GM06990 (cell line): Measurements from ENCODE around the gene NUDT4B.
"Not testable (repeated sequence)": the region's sequence is repeated elsewhere in the genome, so short reads cannot be mapped to it uniquely, and the experiment has no call there.

Experiments
- DNase-seq: peaks from one replicate; pipeline ENCODE4 v3.0.0-alpha.2; 2011; ENCODE audit not compliant: insufficient read length; ENCODE audit errors: extremely low read depth
- H3K27me3 ChIP-seq: replicated peaks from 2 replicates; pipeline ENCODE4 v1.6.0; 2011; ENCODE audit warnings: low read length; ENCODE audit not compliant: control insufficient read depth, insufficient read depth
- H3K36me3 ChIP-seq: 2 replicates; pipeline ENCODE4 v1.5.1; 2011; ENCODE audit warnings: low read length; ENCODE audit not compliant: control insufficient read depth, insufficient read depth
- H3K4me3 ChIP-seq: replicated peaks from 2 replicates; pipeline ENCODE4 v1.5.1; 2011; ENCODE audit warnings: low read depth, mild to moderate bottlenecking, control low read depth, low read length

NUDT4B gene

GRCh38 chr1:148724872-148725271, 23.7 kb upstream of the NUDT4B start:
- H3K27me3 ChIP-seq, H3K36me3 ChIP-seq, DNase-seq, H3K4me3 ChIP-seq: not testable (repeated sequence)

GRCh38 chr1:148727862-148728261, 20.7 kb upstream of the NUDT4B start:
- H3K27me3 ChIP-seq, H3K4me3 ChIP-seq, H3K36me3 ChIP-seq, DNase-seq: not testable (repeated sequence)

DNA sequence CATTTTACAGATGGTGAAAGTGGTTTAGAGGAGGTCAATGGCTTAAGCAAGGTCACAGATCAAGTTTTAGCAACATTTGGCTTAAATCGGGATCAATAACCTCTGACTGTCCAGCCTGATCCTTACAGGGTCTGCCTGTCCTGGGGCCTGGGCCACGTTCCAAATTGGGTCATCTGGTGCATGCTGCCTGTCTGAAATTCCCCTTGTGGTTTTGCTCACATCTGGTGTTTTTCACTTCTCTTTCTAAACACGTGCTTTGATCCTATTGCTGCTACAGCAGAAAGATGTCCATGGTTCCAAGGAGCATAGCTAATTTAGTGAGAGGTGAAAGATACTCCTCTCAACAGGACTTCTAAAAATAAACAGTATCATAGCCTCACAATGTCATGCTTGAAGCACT, 19.4 kb upstream of the NUDT4B start:
- not testable (repeated sequence) for H3K27me3 ChIP-seq, H3K4me3 ChIP-seq, DNase-seq, H3K36me3 ChIP-seq

- not testable (repeated sequence) for H3K36me3 ChIP-seq, H3K27me3 ChIP-seq, DNase-seq, H3K4me3 ChIP-seq
These were observed 19.0 kb upstream of the NUDT4B start for GRCh38 chr1:148729541-148729940.

DNA sequence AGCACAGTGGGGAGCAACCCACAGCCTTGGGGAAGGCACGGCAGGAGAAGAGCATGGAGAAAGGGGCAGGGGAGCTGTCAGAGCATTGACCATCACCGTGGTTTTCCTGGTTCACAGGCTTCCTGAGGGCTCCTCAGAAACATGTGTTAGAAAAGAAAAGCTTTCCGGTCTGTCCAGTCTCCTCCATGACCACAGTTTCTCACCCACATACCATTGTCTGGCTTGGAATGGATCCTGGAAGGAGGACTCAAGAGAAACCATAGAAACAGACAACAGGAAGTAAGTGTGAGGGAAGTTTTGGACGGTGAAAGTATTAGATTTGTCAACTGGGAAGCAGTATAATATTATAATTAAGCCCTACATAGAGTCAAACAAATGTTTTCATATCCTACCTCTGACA, 16.3 kb upstream of the NUDT4B start:
- DNase-seq, H3K27me3 ChIP-seq, H3K4me3 ChIP-seq, H3K36me3 ChIP-seq: not testable (repeated sequence)

- H3K36me3 ChIP-seq, H3K27me3 ChIP-seq, DNase-seq, H3K4me3 ChIP-seq: not testable (repeated sequence)
These were observed 14.8 kb upstream of the NUDT4B start for GRCh38 chr1:148733585-148734310.

DNA sequence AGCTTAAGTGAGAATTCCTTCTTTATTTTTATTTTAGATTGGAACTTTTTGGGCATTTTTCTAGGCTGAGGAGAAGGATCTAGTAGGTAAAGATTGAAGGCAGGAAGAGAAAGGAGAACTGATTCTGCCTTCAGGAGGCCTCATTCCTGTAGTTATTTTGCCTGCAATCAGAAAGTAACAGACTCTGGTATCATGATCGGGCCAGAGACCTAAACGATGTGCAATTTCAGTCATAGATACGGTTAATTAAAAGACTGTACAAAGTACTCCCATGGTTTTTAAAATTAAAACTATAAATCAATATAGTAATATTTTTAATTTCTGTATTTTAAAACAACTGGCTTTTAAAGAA, 14.3 kb upstream of the NUDT4B start:
- not testable (repeated sequence) for DNase-seq, H3K27me3 ChIP-seq, H3K4me3 ChIP-seq, H3K36me3 ChIP-seq

GRCh38 chr1:148735538-148735937, 13.0 kb upstream of the NUDT4B start:
- not testable (repeated sequence) for H3K4me3 ChIP-seq, H3K36me3 ChIP-seq, H3K27me3 ChIP-seq, DNase-seq

GRCh38 chr1:148738667-148739066, 9.9 kb upstream of the NUDT4B start:
- H3K36me3 ChIP-seq, H3K27me3 ChIP-seq, DNase-seq, H3K4me3 ChIP-seq: not testable (repeated sequence)

DNA sequence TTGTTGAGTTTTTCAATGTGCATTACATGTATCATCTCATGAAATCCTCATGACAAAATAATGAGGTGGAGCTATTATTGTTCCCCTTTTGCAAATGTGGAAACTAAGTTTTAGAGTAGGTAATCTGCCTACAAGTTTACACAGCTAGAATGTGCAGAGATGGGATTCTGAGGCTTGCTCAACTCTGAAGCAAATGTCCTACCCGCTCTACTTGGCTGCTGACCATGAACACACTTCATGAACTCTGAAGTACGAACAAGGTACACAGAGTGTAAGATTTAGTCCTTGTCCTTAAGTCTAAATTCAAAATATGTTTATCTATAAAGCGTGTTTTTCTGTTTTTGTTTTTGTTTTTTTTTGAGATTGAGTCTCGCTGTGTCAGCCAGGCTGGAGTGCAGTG, 5.4 kb upstream of the NUDT4B start:
- DNase-seq, H3K36me3 ChIP-seq, H3K27me3 ChIP-seq, H3K4me3 ChIP-seq: not testable (repeated sequence)

- not testable (repeated sequence) for H3K36me3 ChIP-seq, H3K4me3 ChIP-seq, H3K27me3 ChIP-seq, DNase-seq
These were observed 4.6 kb upstream of the NUDT4B start for GRCh38 chr1:148743726-148744720.

DNA sequence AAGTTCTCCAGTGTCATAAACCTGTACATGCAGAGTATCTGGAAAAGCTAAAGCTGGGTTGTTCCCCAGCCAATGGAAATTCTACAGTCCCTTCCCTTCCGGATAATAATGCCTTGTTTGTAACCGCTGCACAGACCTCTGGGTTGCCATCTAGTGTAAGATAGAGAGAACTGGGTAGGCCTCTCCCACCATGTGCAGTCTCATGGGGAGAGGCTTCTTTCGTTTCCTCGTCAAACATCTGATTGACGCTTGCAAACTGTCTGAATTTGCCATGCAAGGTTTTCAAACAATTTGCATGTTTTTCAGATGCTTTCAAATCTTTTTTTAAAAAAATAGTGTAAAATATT, 734 bp downstream of the NUDT4B start:
- H3K36me3 ChIP-seq, H3K27me3 ChIP-seq, H3K4me3 ChIP-seq, DNase-seq: not testable (repeated sequence)

DNA sequence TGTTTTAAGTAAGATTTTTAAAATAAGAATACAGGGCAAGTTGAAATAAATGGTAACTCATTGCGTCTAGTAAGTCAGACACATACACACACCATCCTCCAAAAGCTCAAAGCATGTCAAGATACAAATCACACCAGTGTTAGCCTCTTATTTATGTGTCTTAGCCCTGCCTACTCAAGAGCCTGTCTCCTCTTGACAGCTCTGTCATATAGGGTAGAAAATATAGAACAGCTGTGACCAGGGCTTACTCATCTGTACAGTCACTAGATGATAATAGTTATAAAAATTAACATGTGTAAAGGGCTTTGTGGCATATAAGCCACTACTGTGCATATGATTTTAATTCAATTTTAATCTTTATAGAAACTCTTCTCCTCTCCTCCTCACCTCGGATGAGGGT, 7.7 kb downstream of the NUDT4B start:
- not testable (repeated sequence) for H3K27me3 ChIP-seq, H3K36me3 ChIP-seq, DNase-seq, H3K4me3 ChIP-seq

GRCh38 chr1:148757446-148757845, 8.9 kb downstream of the NUDT4B start:
- H3K36me3 ChIP-seq, H3K4me3 ChIP-seq, H3K27me3 ChIP-seq, DNase-seq: not testable (repeated sequence)
